GM19035 (cell line): Measurements from ENCODE around the gene PHLDA1.

ENCODE experiments used
- ATAC-seq: cut with Tn5 transposase; IDR thresholded peaks from one replicate; pipeline ENCODE4 v1.9.1; 2021; ENCODE audit not compliant: unreplicated experiment

The PHLDA1 gene

DNA sequence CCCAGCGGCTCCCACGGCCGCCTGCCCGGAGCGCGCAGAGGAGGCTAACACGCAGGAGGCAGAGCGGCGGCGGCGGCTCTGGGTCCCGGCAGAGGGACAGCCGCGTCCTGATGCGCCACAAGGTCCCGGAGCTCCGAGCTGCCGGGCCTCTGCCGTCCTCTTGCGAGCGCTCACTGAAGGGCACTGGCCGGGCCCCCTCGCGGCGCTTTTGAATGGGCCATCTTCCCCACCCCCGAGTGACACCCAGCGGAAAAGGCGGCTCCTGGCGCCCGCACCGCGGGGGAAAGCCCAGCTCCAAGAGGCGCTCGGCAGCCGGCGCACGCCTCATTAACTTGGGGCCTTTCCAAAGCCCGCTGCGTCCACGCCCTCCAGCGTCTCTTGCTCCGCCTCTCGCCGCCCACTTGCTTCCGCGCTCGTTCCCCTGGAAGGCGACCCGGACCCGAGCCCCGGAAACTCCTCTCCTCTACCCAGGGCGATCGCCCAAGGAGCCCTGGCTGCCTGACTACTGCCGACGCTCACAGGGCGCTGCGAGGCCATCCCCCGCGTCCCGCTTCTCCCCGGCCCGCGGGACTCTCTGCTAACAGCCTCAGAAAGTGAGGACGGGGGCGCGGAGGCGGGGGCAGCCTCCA is at the start of gene PHLDA1:
Gene PHLDA1 (minus strand): TSS at position 363 of the 629 bp plus-strand sequence.
- peak; percentile 83 for ATAC-seq

- no peak for ATAC-seq
Measured at GRCh38 chr12:76080729-76081415, 49.3 kb upstream of the PHLDA1 start.

DNA sequence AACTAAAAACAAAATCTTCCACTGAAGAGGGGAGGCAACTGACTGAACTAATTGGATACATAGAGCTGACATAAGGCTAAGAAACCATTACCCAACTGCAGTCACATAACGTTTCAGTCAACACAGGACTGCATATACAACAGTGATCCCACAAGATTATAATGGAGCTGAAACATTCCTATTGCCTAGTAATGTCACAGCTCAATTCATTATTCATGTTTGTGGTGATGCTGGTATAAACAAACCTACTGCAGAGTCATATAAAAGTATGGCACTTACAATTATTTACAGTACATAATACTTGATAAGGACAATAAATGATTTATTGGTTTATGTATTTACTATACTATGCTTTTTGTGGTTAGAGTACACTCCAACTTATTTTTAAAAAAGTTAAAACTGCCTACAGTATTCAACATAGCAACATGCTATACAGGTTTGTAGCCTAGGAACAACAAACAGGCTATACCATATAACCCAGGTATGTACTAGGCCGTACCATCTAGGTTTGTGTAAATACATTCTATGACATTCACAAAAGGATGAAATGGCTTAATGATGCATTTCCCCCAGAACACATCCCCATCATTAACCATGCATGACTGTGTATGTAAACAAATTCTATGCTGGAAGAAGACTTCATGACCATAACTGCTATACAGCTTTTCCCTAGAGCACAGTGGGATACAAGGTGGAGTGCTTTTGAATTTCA is 48.6 kb upstream of the PHLDA1 start:
- ATAC-seq = no peak

GRCh38 chr12:76078748-76079147 is 47.2 kb upstream of the PHLDA1 start:
- no peak for ATAC-seq

DNA sequence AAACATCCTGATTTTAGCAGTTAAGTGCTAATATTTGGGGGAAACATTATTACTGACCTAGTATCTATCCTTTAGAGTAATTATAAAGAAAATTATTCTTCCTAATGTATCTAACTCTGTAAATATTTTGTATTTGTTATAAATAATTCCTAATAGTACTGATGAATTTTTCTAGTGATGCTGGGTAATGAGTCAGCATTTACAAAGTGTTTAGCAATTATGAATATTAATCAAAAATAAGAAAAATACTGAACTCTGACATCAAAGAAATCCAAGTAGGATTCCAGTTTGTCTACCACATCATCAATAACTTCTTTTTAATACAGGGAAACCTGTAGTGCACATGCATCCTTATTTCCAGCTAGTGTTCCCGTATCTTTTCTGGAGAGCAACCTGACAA is 43.9 kb upstream of the PHLDA1 start:
- no peak for ATAC-seq

- no peak for ATAC-seq
Measured at GRCh38 chr12:76074701-76075336, 43.2 kb upstream of the PHLDA1 start.

- ATAC-seq = no peak
Measured at GRCh38 chr12:76073561-76073960, 42.0 kb upstream of the PHLDA1 start.

DNA sequence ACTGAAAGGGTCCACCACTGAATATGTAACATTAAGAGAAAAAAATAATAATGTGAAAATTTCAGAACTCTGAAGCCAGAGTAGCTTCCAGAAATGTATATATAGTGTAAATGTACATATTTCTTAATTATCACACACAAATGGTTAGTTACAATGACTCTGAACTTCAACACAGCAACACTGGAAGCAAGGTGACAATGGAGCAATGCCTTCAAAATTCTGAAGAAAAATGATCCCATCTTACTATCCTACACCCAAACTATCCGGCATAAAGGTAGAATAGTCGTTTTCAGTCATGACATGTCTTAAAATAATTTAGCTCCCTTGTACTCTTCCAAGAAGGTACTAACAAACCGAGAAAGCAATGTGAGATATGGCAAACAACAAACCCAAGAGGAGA is 41.0 kb upstream of the PHLDA1 start:
- ATAC-seq = no peak

- ATAC-seq = no peak
Measured at GRCh38 chr12:76069339-76069738, 37.8 kb upstream of the PHLDA1 start.

- ATAC-seq = no peak
Measured at GRCh38 chr12:76065917-76066316, 34.3 kb upstream of the PHLDA1 start.

DNA sequence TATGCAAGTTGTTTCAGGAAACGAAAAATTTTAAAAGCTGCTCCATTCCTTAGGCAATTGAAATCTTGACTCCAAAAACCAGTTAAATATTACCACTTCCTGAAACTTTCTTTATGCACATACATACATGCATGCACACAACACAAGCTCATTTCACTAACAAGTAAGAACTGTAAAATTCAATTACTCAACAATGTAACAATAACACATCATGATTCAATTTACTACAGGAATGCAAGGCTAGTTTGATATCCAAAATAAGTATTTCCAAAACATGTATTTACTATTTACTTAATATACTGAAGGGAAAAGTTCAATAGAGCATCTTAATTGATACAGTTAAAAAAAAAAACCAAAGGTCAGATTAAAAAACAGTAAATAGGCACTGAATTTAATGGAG is 33.3 kb upstream of the PHLDA1 start:
- no peak for ATAC-seq

GRCh38 chr12:76060111-76060510 is 28.5 kb upstream of the PHLDA1 start:
- ATAC-seq = no peak

- no peak for ATAC-seq
Measured at GRCh38 chr12:76057326-76057725, 25.8 kb upstream of the PHLDA1 start.

DNA sequence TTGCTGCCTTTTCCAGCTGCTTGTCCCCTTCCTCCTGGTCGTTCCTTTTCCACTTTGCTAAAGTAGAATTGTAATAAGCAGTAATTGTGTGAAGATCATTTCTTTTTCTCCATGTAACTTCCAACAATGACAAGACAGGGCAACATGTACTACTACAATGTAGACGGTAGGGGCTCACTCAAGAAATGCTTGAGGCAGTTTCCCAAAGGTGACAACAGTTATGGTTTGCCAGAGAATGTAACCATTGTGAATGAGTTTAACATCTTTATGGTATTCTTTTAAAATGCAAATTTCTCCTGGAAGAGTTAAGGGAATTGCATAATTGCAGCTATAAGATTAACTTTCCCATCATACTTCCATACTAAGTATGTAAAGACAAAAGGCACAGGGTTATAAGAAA is 23.8 kb upstream of the PHLDA1 start:
- no peak for ATAC-seq

DNA sequence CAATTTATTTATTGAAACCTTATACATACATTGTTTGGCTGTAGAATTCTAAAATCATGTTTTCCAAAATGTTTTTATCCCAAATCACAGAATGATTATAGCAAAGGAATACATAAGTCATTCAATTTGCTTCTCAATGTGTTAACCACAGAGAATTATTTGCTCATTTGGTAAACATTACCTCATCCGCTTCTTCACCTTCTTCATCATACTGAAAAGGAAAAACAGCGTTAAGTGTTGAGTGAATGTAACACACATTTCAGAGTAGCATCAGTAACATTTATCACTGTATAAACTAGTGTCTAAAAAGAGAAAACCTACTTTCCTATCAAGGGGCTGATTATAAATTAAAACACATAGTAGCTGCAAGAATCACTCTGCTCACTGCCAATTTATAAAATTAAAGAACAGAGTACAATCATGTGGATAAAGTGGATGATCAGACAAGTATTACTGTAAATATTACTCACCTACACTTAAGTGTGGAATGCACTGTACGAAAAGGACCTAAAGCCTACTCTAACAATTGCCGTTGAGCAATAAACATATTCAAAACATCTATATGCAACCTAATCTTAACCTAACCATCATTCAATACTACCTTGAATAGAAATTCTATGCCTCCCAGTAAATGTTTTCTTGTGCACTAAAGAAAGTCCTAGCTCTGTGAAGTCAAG is 18.1 kb upstream of the PHLDA1 start:
- no peak for ATAC-seq

DNA sequence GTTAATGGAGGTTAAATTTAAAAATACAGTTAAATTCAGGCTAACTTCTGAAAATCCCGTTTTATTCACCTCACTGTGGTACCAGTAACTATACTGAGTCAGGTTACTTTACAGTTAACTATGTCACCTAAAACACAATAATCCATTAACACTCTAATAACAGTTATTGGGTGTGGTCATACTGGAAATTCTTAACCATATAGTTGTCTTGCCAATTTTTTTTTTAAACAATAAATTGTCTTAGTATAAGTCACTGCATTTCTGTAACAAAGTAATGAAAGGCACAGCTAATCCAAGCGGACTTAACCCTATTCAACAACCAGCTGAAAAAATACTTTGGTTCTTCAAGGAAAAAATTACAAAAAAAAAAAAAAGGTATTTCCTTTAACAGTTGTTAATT is 16.2 kb upstream of the PHLDA1 start:
- ATAC-seq = no peak

GRCh38 chr12:76047060-76047459 is 15.5 kb upstream of the PHLDA1 start:
- no peak for ATAC-seq

DNA sequence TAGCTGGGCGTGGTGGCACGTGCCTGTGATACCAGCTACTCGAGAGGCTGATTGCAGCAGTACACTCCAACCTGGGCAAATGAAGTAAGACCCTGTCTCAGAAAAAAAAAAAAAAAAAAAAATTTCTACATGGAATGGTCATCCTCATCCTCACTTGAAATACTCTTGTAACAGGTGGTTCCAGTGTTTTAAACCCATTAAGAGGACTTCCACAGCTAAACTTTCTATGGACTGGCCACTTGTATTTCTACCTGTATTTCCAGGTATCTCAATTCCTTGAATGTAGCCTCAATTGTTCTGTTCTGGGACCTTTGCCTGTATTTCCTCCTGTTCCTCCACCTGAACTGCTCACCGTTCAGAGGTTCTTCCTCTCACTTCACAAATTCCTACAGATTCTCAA is 11.8 kb upstream of the PHLDA1 start:
- no peak for ATAC-seq

GRCh38 chr12:76042147-76042546 is 10.6 kb upstream of the PHLDA1 start:
- ATAC-seq = no peak

GRCh38 chr12:76041406-76041805 is 9.8 kb upstream of the PHLDA1 start:
- ATAC-seq = no peak

DNA sequence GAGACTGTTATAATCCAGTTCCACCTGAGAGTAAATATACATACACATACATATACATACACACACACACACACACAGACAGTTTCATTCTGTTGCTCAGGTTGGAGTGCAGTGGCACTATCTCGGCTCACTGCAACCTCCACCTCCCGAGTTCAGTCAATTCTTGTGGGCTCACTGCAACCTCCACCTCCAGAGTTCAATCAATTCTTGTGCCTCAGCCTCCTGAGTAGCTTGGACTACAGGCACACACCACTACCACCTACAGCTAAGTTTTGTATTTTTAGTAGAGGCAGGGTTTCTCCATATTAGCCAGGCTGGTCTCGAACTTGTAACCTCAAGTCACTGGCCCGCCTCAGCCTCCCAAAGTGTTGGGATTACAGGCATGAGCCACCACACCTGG is 8.9 kb upstream of the PHLDA1 start:
- no peak for ATAC-seq
